DOHH2 (cell line): ENCODE measurements around the gene IRF7.

Experiments used
- H3F3A ChIP-seq: fragments of 200-600 bp; sonication (generic), shearing (Covaris generic); 2 replicates; pipeline ENCODE4 v1.6.0; 2016; ENCODE audit warnings: antibody characterized with exemption, mild to moderate bottlenecking; ENCODE audit not compliant: control insufficient read depth, insufficient read depth
- H3K27ac ChIP-seq: fragments of 200-600 bp; sonication (generic); 2 replicates; pipeline ENCODE4 v1.5.1; 2014; ENCODE audit warnings: low read depth, mild to moderate bottlenecking, low read length, moderate library complexity
- H3K27me3 ChIP-seq: fragments of 200-600 bp; sonication (generic); 2 replicates; pipeline ENCODE4 v1.6.1; 2014; ENCODE audit warnings: mild to moderate bottlenecking, low read length, mixed read lengths; ENCODE audit not compliant: control insufficient read depth
- H3K36me3 ChIP-seq: fragments of 200-600 bp; sonication (generic); 2 replicates; pipeline ENCODE4 v1.6.1; 2014; ENCODE audit warnings: mild to moderate bottlenecking, low read length, moderate library complexity, mixed read lengths; ENCODE audit not compliant: control insufficient read depth
- H3K4me1 ChIP-seq: fragments of 200-600 bp; sonication (generic); 2 replicates; pipeline ENCODE4 v1.6.1; 2014; ENCODE audit warnings: mild to moderate bottlenecking, low read length, mixed read lengths; ENCODE audit not compliant: control insufficient read depth
- H3K4me2 ChIP-seq: fragments of 200-600 bp; sonication (generic); 2 replicates; pipeline ENCODE4 v1.6.0; 2014; ENCODE audit warnings: mild to moderate bottlenecking, low read length, moderate library complexity
- H3K4me3 ChIP-seq: fragments of 200-600 bp; sonication (generic); 2 replicates; pipeline ENCODE4 v1.5.1; 2014; ENCODE audit warnings: mild to moderate bottlenecking, low read length, mixed read lengths
- H3K79me2 ChIP-seq: fragments of 200-600 bp; sonication (generic); 2 replicates; pipeline ENCODE4 v1.6.1; 2014; ENCODE audit warnings: mild to moderate bottlenecking, low read length, mixed read lengths; ENCODE audit not compliant: control insufficient read depth
- H3K9me2 ChIP-seq: fragments of 200-600 bp; sonication (generic); replicated peaks from 2 replicates; pipeline ENCODE4 v1.6.1; 2014; ENCODE audit warnings: mild to moderate bottlenecking, low read length, mixed read lengths; ENCODE audit not compliant: control insufficient read depth
- H3K9me3 ChIP-seq: fragments of 200-600 bp; sonication (generic); 2 replicates; pipeline ENCODE4 v1.6.1; 2014; ENCODE audit warnings: antibody characterized with exemption, low read length, mixed read lengths; ENCODE audit not compliant: control insufficient read depth, insufficient read depth
- H4K20me1 ChIP-seq: fragments of 200-600 bp; sonication (generic); 2 replicates; pipeline ENCODE4 v1.6.0; 2014; ENCODE audit warnings: low read depth, mild to moderate bottlenecking, antibody characterized with exemption, low read length, moderate library complexity; ENCODE audit not compliant: control insufficient read depth, insufficient read depth
- EZH2phosphoT487 ChIP-seq: fragments of 200-600 bp; sonication (generic); IDR thresholded peaks from 2 replicates; pipeline ENCODE4 v1.6.1; 2017; ENCODE audit warnings: borderline replicate concordance, mild to moderate bottlenecking, antibody characterized with exemption, low read length, moderate library complexity, mixed read lengths
- TF ChIP-seq, protein P1 (sequence below): fragments of 200-600 bp; sonication (generic); IDR thresholded peaks from one replicate; pipeline ENCODE4 v1.5.1; 2014; ENCODE audit warnings: antibody characterized with exemption, mild to moderate bottlenecking, low read depth, low read length; ENCODE audit not compliant: poor library complexity, severe bottlenecking

IRF7 gene

DNA sequence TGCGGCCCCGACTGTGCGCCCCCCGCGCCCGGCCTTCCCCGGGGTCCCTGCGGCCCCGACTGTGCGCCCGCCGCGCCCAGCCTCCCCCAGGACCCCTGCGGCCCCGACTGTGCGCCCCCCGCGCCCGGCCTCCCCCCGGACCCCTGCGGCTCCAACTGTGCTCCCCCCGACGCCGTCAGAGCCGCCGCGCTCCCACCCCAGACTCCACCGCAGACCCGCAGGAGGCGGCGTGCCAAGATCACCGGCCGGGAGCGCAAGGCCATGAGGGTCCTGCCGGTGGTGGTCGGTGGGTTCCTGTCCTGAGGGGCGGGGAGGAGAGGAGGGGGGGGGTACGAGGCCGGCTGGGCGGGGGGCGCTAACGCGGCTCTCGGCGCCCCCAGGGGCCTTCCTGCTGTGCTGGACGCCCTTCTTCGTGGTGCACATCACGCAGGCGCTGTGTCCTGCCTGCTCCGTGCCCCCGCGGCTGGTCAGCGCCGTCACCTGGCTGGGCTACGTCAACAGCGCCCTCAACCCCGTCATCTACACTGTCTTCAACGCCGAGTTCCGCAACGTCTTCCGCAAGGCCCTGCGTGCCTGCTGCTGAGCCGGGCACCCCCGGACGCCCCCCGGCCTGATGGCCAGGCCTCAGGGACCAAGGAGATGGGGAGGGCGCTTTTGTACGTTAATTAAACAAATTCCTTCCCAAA is 24.4 kb upstream of the IRF7 start:
- H3K9me2 ChIP-seq = no peaks in the 10 kb centered on the region
- H4K20me1 ChIP-seq = no peaks in the 10 kb centered on the region
- H3K79me2 ChIP-seq = no peaks in the 10 kb centered on the region
- no peaks in the 10 kb centered on the region for H3F3A ChIP-seq
- H3K4me3 ChIP-seq = no peak overlapping the region
- H3K4me1 ChIP-seq = no peaks in the 10 kb centered on the region
- H3K27ac ChIP-seq = no peak overlapping the region
- TF ChIP-seq EZH2phosphoT487 = no peak
- TF ChIP-seq, protein P1, sequence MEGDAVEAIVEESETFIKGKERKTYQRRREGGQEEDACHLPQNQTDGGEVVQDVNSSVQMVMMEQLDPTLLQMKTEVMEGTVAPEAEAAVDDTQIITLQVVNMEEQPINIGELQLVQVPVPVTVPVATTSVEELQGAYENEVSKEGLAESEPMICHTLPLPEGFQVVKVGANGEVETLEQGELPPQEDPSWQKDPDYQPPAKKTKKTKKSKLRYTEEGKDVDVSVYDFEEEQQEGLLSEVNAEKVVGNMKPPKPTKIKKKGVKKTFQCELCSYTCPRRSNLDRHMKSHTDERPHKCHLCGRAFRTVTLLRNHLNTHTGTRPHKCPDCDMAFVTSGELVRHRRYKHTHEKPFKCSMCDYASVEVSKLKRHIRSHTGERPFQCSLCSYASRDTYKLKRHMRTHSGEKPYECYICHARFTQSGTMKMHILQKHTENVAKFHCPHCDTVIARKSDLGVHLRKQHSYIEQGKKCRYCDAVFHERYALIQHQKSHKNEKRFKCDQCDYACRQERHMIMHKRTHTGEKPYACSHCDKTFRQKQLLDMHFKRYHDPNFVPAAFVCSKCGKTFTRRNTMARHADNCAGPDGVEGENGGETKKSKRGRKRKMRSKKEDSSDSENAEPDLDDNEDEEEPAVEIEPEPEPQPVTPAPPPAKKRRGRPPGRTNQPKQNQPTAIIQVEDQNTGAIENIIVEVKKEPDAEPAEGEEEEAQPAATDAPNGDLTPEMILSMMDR = no peak
- no peaks in the 10 kb centered on the region for H3K36me3 ChIP-seq
- H3K9me3 ChIP-seq = no peaks in the 10 kb centered on the region
- no peak overlapping the region for H3K4me2 ChIP-seq
- H3K27me3 ChIP-seq = no peaks in the 10 kb centered on the region

DNA sequence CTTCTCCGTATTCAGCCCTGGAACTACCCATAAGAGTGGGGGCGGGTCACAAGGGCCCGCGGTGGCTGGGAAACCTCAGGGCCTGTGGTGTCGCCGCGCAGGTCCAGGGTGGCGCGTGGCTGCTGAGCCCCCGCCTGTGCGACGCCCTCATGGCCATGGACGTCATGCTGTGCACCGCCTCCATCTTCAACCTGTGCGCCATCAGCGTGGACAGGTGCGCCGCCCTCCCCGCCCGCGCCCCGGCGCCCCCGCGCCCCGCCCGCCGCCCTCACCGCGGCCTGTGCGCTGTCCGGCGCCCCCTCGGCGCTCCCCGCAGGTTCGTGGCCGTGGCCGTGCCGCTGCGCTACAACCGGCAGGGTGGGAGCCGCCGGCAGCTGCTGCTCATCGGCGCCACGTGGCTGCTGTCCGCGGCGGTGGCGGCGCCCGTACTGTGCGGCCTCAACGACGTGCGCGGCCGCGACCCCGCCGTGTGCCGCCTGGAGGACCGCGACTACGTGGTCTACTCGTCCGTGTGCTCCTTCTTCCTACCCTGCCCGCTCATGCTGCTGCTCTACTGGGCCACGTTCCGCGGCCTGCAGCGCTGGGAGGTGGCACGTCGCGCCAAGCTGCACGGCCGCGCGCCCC is 23.7 kb upstream of the IRF7 start:
- Histone ChIP-seq H3F3A (no peaks in the 10 kb centered on the region), H3K9me3 (no peaks in the 10 kb centered on the region), H3K27me3 (no peaks in the 10 kb centered on the region), H3K36me3 (no peaks in the 10 kb centered on the region), H3K79me2 (no peaks in the 10 kb centered on the region), H3K27ac (no peak overlapping the region), H3K4me1 (no peaks in the 10 kb centered on the region), H3K9me2 (no peaks in the 10 kb centered on the region), H3K4me2 (no peak overlapping the region), H4K20me1 (no peaks in the 10 kb centered on the region), H3K4me3 (no peak overlapping the region)
- TF ChIP-seq, protein P1 = no peak
- no peak for TF ChIP-seq EZH2phosphoT487

DNA sequence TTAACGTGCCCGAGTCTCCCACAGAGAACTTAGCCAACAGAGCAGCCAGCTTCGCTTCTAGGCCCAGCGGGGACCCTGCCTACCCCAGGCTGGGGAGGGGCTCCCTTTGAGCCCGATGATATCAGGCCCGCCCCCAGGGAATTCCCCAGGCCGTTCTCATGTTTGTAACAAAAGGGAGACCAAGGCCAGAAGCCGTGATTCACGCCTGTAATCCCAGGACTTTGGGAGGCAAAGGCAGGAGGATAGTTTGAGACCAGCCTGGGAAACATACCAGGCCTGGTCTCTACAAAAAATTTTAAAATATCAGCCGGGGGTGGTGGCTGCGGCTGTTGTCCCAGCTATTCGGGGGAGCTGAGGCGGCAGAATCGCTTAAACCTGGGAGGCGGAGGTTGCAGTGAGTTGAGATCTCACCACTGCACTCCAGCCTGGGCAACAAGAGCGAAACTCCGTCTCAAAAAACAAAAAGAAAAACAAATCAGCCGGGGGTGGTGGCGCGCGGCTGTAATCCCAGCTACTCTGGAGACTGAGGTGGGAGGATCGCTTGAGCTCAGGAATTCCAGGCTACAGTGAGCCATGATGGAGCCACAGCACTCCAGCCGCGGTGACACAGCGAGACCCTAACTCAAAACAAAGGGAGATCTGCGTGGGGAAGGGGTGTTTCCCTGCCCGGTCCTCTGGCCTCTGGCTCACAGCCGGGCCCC is 23.0 kb upstream of the IRF7 start:
- H3K27me3 ChIP-seq = no peaks in the 10 kb centered on the region
- TF ChIP-seq EZH2phosphoT487 = no peak
- TF ChIP-seq, protein P1 = no peak
- H3K79me2 ChIP-seq = no peaks in the 10 kb centered on the region
- no peak overlapping the region for H3K27ac ChIP-seq
- H3K9me3 ChIP-seq = no peaks in the 10 kb centered on the region
- H3K4me2 ChIP-seq = no peak overlapping the region
- no peak overlapping the region for H3K4me3 ChIP-seq
- H3K9me2 ChIP-seq = no peaks in the 10 kb centered on the region
- H3K36me3 ChIP-seq = no peaks in the 10 kb centered on the region
- H3K4me1 ChIP-seq = no peaks in the 10 kb centered on the region
- no peaks in the 10 kb centered on the region for H4K20me1 ChIP-seq
- no peaks in the 10 kb centered on the region for H3F3A ChIP-seq
